Ishikawa (cell line): ENCODE data around the gene ZNF423.

ENCODE experiments used
- CEBPB ChIP-seq: IDR thresholded peaks from 2 replicates; pipeline ENCODE4 v1.6.1; 2012
- CREB1 ChIP-seq: IDR thresholded peaks from 2 replicates; pipeline ENCODE4 v1.6.1; 2012; ENCODE audit warnings: low read depth
- EGR1 ChIP-seq: IDR thresholded peaks from 2 replicates; pipeline ENCODE4 v1.6.1; 2012
- EP300 ChIP-seq: IDR thresholded peaks from 2 replicates; pipeline ENCODE4 v1.6.1; 2012; ENCODE audit warnings: borderline replicate concordance
- FOXM1 ChIP-seq: IDR thresholded peaks from 2 replicates; pipeline ENCODE4 v1.6.1; 2012; ENCODE audit warnings: low read depth, borderline replicate concordance
- NFIC ChIP-seq: IDR thresholded peaks from 2 replicates; pipeline ENCODE4 v1.6.1; 2012
- RAD21 ChIP-seq: IDR thresholded peaks from 2 replicates; pipeline ENCODE4 v1.6.1; 2012; ENCODE audit warnings: low read depth
- TAF1 ChIP-seq: IDR thresholded peaks from 2 replicates; pipeline ENCODE4 v1.6.1; 2012; ENCODE audit warnings: low read depth, mild to moderate bottlenecking
- TCF12 ChIP-seq: IDR thresholded peaks from 2 replicates; pipeline ENCODE4 v1.6.1; 2012; ENCODE audit warnings: low read depth
- TEAD4 ChIP-seq: IDR thresholded peaks from 2 replicates; pipeline ENCODE4 v1.6.1; 2012
- YY1 ChIP-seq: IDR thresholded peaks from 2 replicates; pipeline ENCODE4 v1.6.1; 2012; ENCODE audit warnings: low read depth
- ZBTB7A ChIP-seq: IDR thresholded peaks from 2 replicates; pipeline ENCODE4 v1.6.1; 2012; ENCODE audit warnings: low read depth
- TF ChIP-seq, protein P1 (sequence below): IDR thresholded peaks from 2 replicates; pipeline ENCODE4 v1.6.1; 2012
- TF ChIP-seq, protein P2 (sequence below): IDR thresholded peaks from 2 replicates; pipeline ENCODE4 v1.6.1; 2012; ENCODE audit warnings: low read depth, mild to moderate bottlenecking
- TF ChIP-seq, protein P3 (sequence below): IDR thresholded peaks from 2 replicates; pipeline ENCODE4 v1.6.1; 2012

Gene ZNF423

DNA sequence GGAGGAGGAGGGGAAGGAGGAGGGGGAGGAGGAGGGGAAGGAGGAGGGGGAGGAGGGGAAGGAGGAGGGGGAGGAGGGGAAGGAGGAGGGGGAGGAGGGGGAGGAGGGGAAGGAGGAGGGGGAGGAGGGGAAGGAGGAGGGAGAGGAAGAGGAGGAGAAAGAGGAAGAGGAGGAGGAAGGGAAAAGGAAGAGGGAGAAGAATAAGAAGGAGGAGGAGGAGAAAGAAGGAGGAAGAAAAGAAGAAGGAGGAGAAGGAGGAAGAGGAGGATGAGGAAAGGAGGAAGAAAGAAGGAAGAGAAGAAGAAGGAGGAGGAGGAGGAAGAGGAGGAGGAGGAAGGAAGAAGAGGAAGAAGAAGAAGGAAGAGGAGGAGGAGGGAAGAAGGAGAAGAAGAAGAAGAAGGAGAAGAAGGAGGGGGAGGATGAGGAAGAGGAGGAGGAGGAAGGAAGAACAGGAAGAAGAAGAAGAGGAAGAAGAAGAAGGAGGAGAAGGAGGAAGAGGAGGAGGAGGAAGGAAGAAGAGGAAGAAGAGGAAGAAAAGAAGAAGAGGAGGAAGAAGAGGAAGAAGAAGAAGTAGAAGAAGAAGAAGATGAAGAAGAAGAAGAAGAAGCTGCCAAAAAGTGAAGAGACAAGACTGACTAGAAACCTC lies 378.5 kb downstream of the ZNF423 start:
- TF ChIP-seq TAF1 (no peak), FOXM1 (no peak), CREB1 (no peak), EP300 (no peak), EGR1 (no peak)

DNA sequence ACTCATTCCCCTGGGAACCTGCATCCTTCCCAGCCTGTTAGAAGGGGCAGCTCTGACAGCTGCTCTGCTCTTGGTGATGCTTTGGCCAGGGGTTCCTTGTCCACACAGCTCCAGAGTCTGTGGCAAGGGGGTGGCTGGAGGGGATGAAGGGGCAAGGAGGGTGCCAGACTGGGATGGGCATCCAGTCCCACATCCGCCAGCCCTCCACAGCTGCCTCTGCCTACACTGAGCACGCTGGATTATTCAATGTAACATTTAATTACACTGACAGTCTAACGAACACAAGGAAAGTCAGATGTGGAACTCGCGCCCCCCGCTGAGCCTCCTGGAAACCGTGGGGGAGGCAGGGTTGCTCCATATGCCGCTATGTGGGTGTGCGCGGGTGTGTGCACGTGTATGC lies 381.2 kb downstream of the ZNF423 start:
- TF ChIP-seq ZBTB7A (no peak), YY1 (no peak), RAD21 (no peak), EGR1 (no peak), TCF12 (no peak), EP300 (no peak), CEBPB (no peak)
- TF ChIP-seq, protein P1, sequence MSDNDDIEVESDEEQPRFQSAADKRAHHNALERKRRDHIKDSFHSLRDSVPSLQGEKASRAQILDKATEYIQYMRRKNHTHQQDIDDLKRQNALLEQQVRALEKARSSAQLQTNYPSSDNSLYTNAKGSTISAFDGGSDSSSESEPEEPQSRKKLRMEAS: no peak

DNA sequence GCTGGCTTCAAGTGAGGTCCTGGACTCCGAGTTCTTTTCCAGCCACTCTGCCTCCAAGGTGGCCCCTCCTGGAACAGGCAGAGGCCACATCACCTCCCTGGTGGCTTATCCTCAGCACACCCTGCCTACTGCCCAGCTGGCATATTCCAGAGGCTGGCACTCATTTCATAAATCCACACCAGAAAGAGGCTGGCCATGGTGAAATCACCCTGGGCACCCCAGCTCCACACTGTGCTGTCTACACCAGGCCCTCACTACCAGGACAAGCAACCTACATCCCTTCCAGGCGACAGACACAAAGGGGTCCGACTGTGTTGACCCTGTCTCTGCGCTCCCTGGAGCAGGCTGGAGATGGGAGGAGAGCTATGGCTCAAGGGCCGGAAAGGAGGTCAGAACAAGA lies 382.1 kb downstream of the ZNF423 start:
- TF ChIP-seq EGR1 (no peak), TAF1 (no peak), EP300 (no peak), YY1 (no peak), RAD21 (no peak), CEBPB (no peak), TEAD4 (no peak), FOXM1 (no peak), NFIC (no peak), TCF12 (no peak), ZBTB7A (no peak)
- TF ChIP-seq, protein P1: no peak

DNA sequence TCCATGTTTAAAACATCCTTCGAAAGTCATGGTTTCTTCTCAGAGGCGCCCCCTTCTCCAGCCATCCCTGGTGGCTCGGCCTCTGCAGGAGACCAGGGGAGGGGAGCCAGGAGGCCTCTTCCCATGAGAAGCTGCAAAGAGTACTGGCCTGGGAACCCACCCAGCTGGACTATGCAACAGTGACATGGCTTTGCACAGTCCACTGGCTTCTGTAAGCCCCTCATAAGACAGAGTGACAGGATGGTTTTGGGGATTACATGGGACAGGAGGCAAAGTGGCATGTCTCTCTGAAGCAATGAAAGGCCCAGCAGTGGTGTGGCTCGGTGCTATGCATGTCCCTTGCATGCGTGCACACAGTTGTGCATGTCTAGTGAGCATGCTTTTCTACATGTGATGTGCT lies 382.8 kb downstream of the ZNF423 start:
- TF ChIP-seq CREB1 (no peak), CEBPB (no peak), FOXM1 (no peak), ZBTB7A (no peak), RAD21 (no peak)

DNA sequence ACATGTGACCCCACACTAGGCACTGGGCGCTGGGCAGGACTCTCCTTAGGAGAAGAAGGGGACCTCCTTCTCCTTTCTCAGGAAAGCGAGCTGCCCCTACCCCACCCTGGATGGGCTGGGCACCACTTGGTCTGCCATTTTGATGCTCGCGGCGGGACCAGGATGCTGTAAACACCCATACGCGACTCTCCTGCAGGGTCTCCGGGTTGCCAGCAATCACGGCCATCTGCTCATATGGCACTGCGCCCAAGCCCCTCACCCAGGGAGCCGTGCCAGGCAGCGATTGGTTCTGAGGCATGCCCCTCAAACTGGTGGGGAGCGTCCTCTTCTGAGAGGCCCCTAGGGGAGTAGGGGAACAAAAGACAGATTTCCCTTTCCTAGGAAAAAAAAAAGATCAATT lies 383.3 kb downstream of the ZNF423 start:
- TF ChIP-seq EGR1 (no peak), ZBTB7A (no peak), CEBPB (no peak), YY1 (no peak), EP300 (no peak), FOXM1 (no peak), TAF1 (no peak), TEAD4 (no peak), RAD21 (no peak), NFIC (no peak), CREB1 (no peak), TCF12 (no peak)
- TF ChIP-seq, protein P2, sequence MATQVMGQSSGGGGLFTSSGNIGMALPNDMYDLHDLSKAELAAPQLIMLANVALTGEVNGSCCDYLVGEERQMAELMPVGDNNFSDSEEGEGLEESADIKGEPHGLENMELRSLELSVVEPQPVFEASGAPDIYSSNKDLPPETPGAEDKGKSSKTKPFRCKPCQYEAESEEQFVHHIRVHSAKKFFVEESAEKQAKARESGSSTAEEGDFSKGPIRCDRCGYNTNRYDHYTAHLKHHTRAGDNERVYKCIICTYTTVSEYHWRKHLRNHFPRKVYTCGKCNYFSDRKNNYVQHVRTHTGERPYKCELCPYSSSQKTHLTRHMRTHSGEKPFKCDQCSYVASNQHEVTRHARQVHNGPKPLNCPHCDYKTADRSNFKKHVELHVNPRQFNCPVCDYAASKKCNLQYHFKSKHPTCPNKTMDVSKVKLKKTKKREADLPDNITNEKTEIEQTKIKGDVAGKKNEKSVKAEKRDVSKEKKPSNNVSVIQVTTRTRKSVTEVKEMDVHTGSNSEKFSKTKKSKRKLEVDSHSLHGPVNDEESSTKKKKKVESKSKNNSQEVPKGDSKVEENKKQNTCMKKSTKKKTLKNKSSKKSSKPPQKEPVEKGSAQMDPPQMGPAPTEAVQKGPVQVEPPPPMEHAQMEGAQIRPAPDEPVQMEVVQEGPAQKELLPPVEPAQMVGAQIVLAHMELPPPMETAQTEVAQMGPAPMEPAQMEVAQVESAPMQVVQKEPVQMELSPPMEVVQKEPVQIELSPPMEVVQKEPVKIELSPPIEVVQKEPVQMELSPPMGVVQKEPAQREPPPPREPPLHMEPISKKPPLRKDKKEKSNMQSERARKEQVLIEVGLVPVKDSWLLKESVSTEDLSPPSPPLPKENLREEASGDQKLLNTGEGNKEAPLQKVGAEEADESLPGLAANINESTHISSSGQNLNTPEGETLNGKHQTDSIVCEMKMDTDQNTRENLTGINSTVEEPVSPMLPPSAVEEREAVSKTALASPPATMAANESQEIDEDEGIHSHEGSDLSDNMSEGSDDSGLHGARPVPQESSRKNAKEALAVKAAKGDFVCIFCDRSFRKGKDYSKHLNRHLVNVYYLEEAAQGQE: no peak
- TF ChIP-seq, protein P3, sequence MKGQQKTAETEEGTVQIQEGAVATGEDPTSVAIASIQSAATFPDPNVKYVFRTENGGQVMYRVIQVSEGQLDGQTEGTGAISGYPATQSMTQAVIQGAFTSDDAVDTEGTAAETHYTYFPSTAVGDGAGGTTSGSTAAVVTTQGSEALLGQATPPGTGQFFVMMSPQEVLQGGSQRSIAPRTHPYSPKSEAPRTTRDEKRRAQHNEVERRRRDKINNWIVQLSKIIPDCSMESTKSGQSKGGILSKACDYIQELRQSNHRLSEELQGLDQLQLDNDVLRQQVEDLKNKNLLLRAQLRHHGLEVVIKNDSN: no peak
- TF ChIP-seq, protein P1: no peak

DNA sequence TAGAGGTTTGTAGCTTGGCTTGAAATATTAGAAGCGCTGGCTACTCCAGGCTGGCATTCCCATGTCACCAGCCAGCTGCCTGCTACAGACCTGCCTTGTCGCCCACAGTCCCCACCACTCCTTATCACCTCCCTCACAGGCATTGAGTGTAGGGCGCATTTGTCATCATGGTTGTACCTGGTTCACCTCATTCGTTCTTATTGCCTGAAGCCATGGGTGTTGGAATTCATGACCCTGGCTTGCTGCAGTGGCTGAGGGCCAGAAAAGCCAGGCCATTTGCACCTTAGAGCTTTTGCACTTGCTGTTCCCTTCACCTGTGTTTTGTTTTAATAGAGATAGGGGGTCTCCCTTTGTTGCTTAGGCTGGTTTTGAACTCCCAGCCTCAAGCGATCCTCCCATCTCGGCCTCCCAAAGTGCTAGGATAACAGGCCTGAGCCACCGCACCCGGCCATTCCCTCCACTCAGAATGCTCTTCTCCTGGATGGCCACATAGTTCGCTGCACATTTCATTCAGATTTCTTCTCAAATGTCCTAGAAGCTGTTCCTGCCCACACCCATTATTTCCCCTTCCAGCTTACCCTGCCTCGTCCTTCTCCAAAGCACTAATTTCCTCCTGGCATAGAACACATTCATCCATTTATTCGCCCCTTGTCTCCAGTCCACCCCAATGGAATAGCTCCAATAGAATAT lies 384.7 kb downstream of the ZNF423 start:
- TF ChIP-seq EGR1 (no peak), EP300 (no peak)

DNA sequence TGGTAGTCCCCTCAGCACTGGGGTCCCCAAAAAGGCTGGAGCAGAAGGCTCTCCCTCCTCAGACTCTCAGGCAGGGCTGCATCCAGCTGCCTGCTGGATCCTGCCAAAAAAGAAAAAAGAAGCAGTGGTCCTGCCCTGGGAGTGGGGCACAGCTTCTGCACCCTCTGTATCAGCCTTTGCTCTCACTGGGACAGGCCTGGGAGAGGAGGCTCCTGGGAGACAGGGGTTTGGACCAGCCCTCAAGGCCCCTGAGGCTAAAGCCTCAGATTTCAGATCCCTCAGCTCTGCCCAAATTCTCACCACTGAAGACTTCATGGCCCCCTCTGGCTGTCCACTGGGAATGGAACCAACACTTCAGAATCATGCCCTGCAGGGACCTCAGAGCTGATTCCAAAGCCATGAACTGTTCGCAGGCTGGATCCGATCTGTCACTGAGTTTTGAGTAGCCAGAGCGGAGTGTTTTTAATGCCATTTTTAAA lies 385.4 kb downstream of the ZNF423 start:
- TF ChIP-seq EP300 (no peak), TAF1 (no peak), EGR1 (no peak), TCF12 (no peak), CEBPB (no peak), RAD21 (no peak), FOXM1 (no peak), ZBTB7A (no peak), NFIC (no peak), TEAD4 (no peak)
- TF ChIP-seq, protein P3: no peak
- TF ChIP-seq, protein P1: no peak
